AG10803 (cell line): ENCODE data around the gene MAJIN.

Source experiments
- DNase-seq: peaks from one replicate; pipeline ENCODE4 v3.0.0; 2010; ENCODE audit warnings: low read depth
- H3K4me3 ChIP-seq: 2 replicates; pipeline ENCODE4 v1.5.1; 2011; ENCODE audit warnings: mild to moderate bottlenecking, low read length, control low read depth
- CTCF ChIP-seq: conservative IDR thresholded peaks from 2 replicates; pipeline ENCODE4 v1.5.1; 2011; ENCODE audit warnings: mild to moderate bottlenecking, low read length, control low read depth, inconsistent platforms

MAJIN gene

GRCh38 chr11:64971421-64972233 lies at the start of gene MAJIN:
Gene MAJIN (minus strand): TSS chr11:64972108. CDS start chr11:64959405, 12,703 bp downstream.
- H3K4me3 ChIP-seq: peak within 1 kb of the TSS; percentile 47
- peak; percentile 43 for DNase-seq
- no peak for TF ChIP-seq CTCF

- TF ChIP-seq CTCF: no peak
- no peak overlapping the region for H3K4me3 ChIP-seq
- DNase-seq: no peak
These were observed 49.6 kb upstream of the MAJIN start for GRCh38 chr11:65021509-65021908.

- DNase-seq: no peak
- TF ChIP-seq CTCF: no peak
- no peak overlapping the region for H3K4me3 ChIP-seq
These were observed 49.1 kb upstream of the MAJIN start for GRCh38 chr11:65021003-65021402.

GRCh38 chr11:65019824-65020223 lies 47.9 kb upstream of the MAJIN start:
- no peak overlapping the region for H3K4me3 ChIP-seq
- DNase-seq: no peak
- no peak for TF ChIP-seq CTCF

- no peak for DNase-seq
- no peak for TF ChIP-seq CTCF
- no peak overlapping the region for H3K4me3 ChIP-seq
These were observed 46.0 kb upstream of the MAJIN start for GRCh38 chr11:65017937-65018336.

- DNase-seq: no peak
- TF ChIP-seq CTCF: no peak
These were observed 44.8 kb upstream of the MAJIN start for GRCh38 chr11:65016705-65017104.

GRCh38 chr11:65014726-65015227 lies 42.9 kb upstream of the MAJIN start:
- peak overlapping the region; percentile 88 for H3K4me3 ChIP-seq
- DNase-seq: peak; percentile 17
- TF ChIP-seq CTCF: no peak

More at GRCh38 chr11:65016705-65017104, 44.8 kb upstream of the MAJIN start:
- no peak overlapping the region for H3K4me3 ChIP-seq
